ENCODE results near the gene ASMT. TPM values are rescaled to one million over a fixed set of nuclear protein-coding genes. Genes with fewer than 3 reads are reported as not detected.
"Not testable (repeated sequence)": the region's sequence is repeated elsewhere in the genome, so short reads cannot be mapped to it uniquely, and the experiment has no call there.

ASMT gene
- total RNA-seq, 1 experiment from 2014 or later, result not detected

DNA sequence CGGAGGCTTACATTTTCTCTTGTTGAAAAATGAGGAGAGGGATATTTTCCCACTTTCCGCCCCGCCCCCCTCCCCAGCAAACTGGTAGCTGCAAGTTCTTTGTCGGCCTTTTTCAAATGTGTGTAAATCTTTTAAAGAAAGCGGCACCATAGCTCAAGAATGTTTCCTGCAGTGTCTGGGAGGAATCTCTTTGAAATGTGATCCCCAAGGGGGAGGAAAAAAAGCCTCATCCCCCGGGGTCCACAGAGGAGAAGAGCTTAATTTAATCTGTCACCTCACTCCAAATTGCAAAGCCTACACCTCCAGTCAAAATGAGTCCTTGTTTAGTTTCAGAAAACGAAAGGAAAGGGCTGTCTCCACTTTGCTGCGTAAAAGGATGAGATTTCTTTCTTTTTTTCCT lies 34.8 kb downstream of the ASMT start:
- no peak overlapping the region for H3K4me2 ChIP-seq (ENCODE audit: low read length)
- H3K9ac ChIP-seq (ENCODE audit: low read length), result no peak overlapping the region
- ChIA-PET RAD21 (ENCODE audit: low non-redundant PET in 1 of 2, low total read pairs in 2 of 2, uncharacterized antibody in 2 of 2, unreplicated experiment in 2 of 2) (no interaction called here), POLR2A (no interaction called here), CTCF (no interaction called here)
- TF ChIP-seq SP1 (IDR thresholded peaks at IDR 0.05; ENCODE audit: low read depth) (no peak), SIN3A (IDR thresholded peaks at IDR 0.05; ENCODE audit: low read depth) (no peak), TCF7L2 (IDR thresholded peaks at IDR 0.05; ENCODE audit: borderline replicate concordance, extremely low read depth, insufficient read depth, insufficient read length) (peak; percentile 87)
- no peaks in the 10 kb centered on the region for H4K20me1 ChIP-seq (ENCODE audit: insufficient read depth)
- no peaks in the 10 kb centered on the region for H3K36me3 ChIP-seq (ENCODE audit: control insufficient read depth in 1 of 2, insufficient read depth in 2 of 2, low read length in 2 of 2)
- DNase-seq (ENCODE audit: low read depth, low spot score) (no peak), ATAC-seq (no peak)
- no peaks in the 10 kb centered on the region for H3K79me2 ChIP-seq (ENCODE audit: insufficient read depth, low read length)
- H3K9me2 ChIP-seq (ENCODE audit: insufficient read depth), result no peaks in the 10 kb centered on the region
- H3K4me1 ChIP-seq (ENCODE audit: control insufficient read depth in 1 of 2, insufficient read depth in 2 of 2, low read length in 2 of 2), result peaks cover 0 to 2% of the 10 kb centered on the region in 2 experiments; a peak in 1 of 4 replicates
- H3K27ac ChIP-seq (ENCODE audit: low read depth, low read length), result no peak overlapping the region
- peaks cover 0 to 3% of the 10 kb centered on the region in 2 experiments; a peak in 2 of 4 replicates for H3K9me3 ChIP-seq (ENCODE audit: control insufficient read depth in 1 of 2, insufficient read depth in 1 of 2, low read depth in 1 of 2, low read length in 2 of 2)
- intact Hi-C loops (cut with micrococcal nuclease), result loop anchor here (5.0 kb wide), 2 partner anchors 197 to 803 kb away; partner anchors contain the start of gene ASMTL
- H2AFZ ChIP-seq (ENCODE audit: low read depth, low read length, poor library complexity, severe bottlenecking), result no peak overlapping the region
- H3K4me3 ChIP-seq (replicated peaks in 1 of 2; ENCODE audit: low read depth in 1 of 2, low read length in 2 of 2), result no peak overlapping the region
- no TSS peak for BruUV-seq (replicated peaks)
- no peaks in the 10 kb centered on the region for H3K27me3 ChIP-seq (ENCODE audit: insufficient read depth, low read length)

DNA sequence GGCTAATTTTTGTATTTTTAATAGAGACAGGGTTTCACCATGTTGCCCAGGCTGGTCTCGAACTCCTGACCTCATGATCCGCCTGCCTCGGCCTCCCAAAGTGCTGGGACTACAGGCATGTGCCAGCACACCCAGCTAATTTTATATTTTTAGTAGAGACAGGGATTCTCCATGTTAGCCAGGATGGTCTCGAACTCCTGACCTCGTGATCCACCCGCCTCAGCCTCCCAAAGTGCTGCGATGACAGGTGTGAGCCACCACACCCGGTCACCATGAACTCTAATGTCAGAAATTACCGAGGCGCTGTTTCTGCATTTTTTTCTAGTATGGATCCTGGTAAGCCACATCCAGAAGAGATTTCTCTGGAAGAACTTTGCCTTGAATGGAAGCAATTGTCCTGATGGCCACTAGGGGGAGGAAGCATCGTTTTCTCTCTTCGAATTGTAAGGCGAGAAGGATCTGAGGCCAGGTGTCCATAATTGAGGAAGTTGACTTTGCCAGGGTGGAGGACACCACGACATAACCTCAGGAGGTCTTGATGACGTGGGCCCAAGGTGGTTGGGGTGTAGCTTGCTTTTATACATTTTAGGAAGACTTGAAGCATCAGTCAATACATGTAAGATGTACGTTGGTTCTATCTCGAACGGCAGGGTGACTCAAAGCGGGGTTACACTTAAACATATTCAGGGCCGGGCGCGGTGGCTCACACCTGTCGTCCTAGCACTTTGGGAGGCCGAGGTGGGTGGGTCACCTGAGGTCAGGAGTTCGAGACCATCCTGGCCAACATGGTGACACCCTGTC lies 37.4 kb downstream of the ASMT start:
- BruUV-seq (replicated peaks); H3K4me1 ChIP-seq (ENCODE audit: control insufficient read depth in 1 of 2, insufficient read depth in 2 of 2, low read length in 2 of 2): not testable (repeated sequence)

More for the DNA sequence above, 37.4 kb downstream of the ASMT start:
- peak overlapping the region; percentile 91 for H2AFZ ChIP-seq (ENCODE audit: low read depth, low read length, poor library complexity, severe bottlenecking)
- TF ChIP-seq CBX3 (IDR thresholded peaks at IDR 0.05; ENCODE audit: low read depth) (peak; percentile 58; the same call in 1 of the 2 replicates), RAD21 (IDR thresholded peaks at IDR 0.05; ENCODE audit: low read depth) (peak; percentile 80)
- TF ChIP-seq, protein P1, sequence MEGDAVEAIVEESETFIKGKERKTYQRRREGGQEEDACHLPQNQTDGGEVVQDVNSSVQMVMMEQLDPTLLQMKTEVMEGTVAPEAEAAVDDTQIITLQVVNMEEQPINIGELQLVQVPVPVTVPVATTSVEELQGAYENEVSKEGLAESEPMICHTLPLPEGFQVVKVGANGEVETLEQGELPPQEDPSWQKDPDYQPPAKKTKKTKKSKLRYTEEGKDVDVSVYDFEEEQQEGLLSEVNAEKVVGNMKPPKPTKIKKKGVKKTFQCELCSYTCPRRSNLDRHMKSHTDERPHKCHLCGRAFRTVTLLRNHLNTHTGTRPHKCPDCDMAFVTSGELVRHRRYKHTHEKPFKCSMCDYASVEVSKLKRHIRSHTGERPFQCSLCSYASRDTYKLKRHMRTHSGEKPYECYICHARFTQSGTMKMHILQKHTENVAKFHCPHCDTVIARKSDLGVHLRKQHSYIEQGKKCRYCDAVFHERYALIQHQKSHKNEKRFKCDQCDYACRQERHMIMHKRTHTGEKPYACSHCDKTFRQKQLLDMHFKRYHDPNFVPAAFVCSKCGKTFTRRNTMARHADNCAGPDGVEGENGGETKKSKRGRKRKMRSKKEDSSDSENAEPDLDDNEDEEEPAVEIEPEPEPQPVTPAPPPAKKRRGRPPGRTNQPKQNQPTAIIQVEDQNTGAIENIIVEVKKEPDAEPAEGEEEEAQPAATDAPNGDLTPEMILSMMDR (IDR thresholded peaks at IDR 0.05 in 2 of 3, conservative IDR thresholded peaks at IDR 0.05 in 1 of 3; ENCODE audit: borderline replicate concordance in 1 of 3, insufficient read depth in 1 of 3, low read depth in 2 of 3, low read length in 2 of 3), result peak; percentile 31 to 75 (median 71); a peak in 5 of 6 replicates
- H3K4me2 ChIP-seq (ENCODE audit: low read length); H3K4me3 ChIP-seq (replicated peaks in 1 of 2; ENCODE audit: low read depth in 1 of 2, low read length in 2 of 2); H3K27me3 ChIP-seq (ENCODE audit: insufficient read depth, low read length); H4K20me1 ChIP-seq (ENCODE audit: insufficient read depth); H3K27ac ChIP-seq (ENCODE audit: low read depth, low read length); H3K9ac ChIP-seq (ENCODE audit: low read length); RAD21 ChIA-PET (ENCODE audit: low non-redundant PET in 1 of 2, low total read pairs in 2 of 2, uncharacterized antibody in 2 of 2, unreplicated experiment in 2 of 2); H3K36me3 ChIP-seq (ENCODE audit: control insufficient read depth in 1 of 2, insufficient read depth in 2 of 2, low read length in 2 of 2); H3K9me2 ChIP-seq (ENCODE audit: insufficient read depth); POLR2A ChIA-PET; CTCF ChIA-PET; H3K79me2 ChIP-seq (ENCODE audit: insufficient read depth, low read length); H3K9me3 ChIP-seq (ENCODE audit: control insufficient read depth in 1 of 2, insufficient read depth in 1 of 2, low read depth in 1 of 2, low read length in 2 of 2): not testable (repeated sequence)
- peak; percentile 72 for ATAC-seq
- DNase-seq (ENCODE audit: low read depth, low spot score), result peak; percentile 68
- intact Hi-C loops (cut with micrococcal nuclease), result loop anchor here (1.0 kb wide), 1 partner anchor 941 kb away; no protein-coding TSS in a partner anchor
